GM19397 (cell line): ENCODE results near the gene TMEM131.

Experiments
- ATAC-seq: cut with Tn5 transposase; IDR thresholded peaks from one replicate; pipeline ENCODE4 v1.9.1; 2021; ENCODE audit warnings: mild to moderate bottlenecking, moderate library complexity; ENCODE audit not compliant: unreplicated experiment

TMEM131 gene

DNA sequence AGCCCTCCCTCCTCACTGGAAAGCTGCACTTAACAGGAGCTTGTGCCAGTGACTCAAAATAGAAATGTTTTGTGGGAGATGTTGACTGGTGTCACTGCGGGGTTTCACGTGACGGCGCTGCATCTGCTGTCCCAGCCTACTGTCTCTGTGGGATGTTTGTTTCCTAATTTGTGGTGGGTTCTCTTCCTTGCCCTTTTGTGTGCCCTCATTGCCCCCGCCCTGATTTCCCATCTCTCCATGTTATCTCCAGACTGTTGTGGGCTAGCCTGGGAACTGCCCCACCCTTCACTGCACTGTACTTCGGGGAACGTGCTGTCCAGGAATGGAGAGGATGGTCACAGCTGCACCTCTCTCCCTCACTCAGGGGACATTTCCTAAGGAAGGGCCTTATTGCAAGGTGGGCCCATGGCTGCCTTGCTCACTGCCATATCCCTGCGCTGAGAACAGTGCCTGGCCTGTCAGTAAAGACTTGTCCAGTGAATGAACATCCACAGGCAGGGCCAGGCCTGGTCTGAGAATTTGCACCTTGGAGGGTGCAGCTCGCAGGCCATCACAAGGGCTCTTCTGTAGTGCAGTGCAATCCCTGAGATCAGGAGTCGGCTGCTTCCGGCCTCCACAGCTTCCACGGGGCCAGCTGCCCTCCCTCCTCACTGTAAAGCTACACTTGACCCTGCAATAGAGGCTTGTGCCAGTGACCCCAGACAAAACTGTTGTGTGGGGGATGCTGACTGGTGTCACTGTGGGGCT, 264.3 kb downstream of the TMEM131 start:
- no peak for ATAC-seq

DNA sequence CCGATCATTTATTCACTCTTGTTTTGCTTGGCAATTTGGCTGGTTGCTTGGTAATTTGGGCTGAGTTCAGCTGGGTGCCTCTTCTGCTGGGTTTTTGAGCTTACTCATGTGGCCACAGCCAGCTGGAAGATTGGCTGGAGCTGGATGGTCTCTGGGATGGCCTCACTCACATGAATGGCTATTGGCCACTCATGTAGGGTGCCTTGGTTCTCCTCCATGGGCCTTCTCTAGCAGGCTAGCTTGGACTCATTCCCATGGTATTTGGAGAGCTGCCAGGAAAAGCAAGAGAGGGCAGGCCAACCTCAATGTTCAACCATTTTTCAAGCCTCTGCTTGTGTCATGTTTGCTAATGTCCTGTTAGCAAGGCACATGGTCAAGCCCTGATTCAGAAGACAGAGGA, 265.5 kb downstream of the TMEM131 start:
- no peak for ATAC-seq

DNA sequence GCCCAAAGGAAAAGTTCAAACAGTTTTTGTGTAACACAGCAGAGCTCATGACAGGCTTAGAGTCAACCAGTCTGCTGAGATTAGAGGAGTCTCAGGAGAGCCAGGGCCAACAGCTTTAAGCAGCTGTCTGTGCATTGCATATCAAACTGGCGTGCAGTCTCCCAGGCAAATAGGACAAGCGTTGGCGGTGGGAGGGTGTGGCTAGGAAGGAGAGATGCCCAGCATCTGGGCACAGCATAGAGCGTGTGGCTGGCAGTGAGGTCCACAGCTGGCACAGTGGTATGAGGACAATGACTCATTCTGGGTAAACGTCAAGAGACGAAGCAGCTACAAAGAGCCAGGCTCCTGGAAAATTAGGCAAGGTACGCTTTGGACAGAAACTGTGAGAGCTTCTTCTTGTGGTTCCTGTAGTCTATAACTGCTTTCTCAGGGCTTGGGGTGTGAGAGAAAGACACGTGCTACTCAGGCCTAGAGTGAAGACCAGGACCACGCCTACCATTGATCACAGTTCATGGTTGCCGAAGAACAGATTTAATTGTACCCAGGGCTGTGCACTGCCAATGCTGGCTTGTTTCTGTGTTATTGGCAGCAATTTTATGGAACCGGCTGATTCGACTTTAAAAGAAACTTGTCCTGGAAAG, 267.5 kb downstream of the TMEM131 start:
- no peak for ATAC-seq

DNA sequence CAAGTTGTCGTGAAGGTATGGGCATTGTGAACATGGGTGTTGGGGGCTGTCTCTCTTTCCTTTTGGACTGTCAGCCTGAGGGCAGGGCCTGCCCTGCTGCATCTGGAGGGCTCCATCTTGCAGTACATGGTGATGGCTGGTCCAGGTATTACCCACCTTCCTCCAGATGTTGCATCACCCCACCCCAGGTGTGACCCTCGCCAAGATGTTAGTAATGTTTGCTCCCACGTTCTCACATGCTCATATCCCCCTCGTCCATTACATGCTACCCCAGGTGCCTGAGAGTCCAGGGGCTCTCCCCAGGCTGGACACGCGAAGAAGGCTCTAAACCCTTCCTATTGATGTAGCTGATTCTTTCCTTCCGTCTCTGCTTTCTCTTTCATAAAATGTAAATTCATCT, 268.5 kb downstream of the TMEM131 start:
- ATAC-seq = no peak

DNA sequence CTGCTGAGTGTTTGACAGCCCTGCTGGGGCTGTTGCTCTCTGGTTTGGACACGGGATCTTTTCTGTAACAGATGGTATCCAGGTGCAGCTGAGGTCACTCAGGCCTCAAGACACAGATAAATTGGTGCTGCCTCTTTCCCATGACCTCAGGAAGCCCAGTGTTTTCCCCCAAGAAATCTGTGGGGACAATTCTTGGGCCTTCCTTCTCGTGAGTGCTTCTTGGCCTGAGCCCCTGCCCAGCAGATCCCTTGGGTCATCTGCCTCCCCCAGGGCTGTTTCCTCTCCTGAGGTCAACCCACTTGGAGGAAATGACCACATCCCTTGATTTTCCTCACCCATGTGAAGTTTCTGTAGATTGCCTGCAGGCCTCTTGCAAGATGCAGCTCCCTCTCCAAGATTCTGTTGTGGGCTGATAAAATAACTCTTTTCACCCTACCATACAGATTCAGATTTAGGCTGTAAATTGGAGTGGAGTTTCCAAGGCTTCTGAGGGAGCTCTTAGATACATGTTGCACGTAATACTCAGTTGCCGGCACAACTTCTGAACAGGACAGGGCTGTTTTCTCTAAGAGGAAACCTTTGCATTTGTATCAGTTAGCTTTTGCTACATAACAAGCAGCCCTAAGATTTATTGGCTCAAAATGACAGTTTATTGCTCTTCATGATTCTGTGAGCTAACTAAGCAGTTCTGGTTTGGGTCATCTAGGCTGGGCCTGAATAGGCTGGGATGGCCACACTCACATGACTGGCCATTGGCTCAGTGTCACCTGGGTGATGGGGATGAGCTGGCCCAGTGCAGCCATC, 269.3 kb downstream of the TMEM131 start:
- no peak for ATAC-seq

DNA sequence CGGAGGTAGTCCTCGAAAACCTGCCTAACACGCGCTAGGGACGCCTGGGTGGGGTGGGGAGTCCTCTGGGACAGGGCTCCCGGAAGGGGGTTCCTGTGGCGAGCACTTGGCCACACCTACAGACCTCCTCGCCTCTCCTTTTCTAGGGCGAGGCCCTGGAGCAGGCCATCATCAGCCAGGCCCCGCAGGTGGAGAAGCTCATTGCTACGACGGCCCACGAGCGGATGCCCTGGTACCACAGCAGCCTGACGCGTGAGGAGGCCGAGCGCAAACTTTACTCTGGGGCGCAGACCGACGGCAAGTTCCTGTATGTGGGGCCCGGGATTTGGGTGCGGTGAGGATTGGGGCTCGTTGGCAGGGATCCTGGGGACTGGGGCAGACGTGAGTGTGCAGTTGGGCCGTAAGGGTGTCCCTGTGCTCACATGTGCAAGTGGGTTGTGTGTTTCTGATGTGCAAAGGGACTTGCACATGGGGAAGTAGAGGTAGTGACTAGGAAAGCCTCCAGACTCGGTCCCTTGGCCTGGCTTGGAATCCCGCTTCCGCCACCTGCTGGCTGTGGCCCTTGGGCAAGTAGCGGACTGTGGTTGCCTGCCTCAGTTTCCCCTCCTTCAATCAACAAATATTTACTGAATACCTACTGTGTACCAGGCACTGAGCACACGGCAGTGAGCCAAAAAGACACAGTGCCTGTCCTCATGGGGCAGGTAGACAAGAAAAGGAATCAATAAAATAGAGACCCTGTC, 270.6 kb downstream of the TMEM131 start:
- ATAC-seq = no peak

DNA sequence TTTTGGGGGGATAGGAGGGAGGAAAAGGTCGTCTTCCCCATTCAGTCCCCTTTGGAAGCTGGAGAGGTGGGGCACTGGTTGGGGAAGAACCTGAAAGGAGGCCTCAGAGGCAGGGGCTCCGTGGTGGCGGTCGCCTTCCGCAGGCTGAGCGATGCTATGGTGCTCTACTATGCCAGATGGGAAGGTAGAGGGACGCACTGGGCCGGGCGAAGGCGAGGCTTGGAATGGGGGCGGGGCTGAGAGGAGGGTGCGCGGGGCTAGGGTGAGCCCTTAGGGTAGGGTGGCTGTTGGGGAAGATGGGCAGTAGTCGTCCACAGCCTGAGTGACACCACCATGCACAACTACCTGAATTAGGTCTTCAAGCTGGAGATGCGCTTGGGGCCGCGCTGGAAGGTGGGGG, 271.2 kb downstream of the TMEM131 start:
- ATAC-seq = no peak

DNA sequence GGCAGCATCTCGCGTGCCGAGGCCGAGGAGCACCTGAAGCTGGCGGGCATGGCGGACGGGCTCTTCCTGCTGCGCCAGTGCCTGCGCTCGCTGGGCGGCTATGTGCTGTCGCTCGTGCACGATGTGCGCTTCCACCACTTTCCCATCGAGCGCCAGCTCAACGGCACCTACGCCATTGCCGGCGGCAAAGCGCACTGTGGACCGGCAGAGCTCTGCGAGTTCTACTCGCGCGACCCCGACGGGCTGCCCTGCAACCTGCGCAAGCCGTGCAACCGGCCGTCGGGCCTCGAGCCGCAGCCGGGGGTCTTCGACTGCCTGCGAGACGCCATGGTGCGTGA, 271.7 kb downstream of the TMEM131 start:
- no peak for ATAC-seq

DNA sequence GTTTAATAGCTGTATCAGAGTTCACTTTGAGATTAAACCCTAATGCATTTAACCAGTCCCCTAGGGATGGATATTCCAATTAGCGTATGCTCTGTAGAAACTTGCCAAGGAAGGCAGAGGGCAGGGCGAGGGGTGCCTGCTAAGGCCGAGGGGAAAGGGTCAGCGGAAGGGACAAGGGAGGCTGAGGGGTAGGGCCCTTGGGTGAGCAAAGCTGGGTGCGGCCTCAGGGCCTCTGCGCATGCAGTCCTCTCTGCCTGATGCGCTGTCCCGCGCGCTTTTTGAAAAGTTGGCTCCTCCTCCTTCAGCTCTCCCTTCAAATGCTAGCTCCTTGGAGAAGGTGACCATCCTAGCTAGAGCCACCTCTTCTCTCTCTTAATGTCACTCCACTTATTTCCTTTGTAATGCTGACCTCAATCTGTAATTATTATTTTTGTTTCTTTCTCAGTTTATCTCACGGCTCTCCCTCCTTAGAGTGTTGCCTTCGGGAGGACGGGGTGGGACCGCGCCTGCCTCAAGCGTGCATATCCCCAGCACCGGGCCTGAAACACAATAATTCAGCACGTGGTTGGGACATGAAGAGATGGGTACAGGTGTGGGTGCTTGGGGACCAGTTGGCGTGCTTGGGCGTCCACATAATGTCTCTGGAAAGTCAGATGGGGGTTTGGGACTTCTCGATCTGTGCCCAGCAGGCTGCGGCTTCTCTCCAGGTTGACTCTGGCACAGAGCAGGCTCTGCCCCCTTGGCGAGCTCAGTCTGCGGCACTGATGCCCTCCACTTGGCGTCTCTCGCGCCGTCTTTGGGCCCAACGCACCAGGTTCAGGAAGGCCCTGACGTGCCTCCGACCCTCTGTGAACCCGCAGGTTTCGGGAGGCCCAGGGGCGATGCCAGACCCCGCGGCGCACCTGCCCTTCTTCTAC, 272.3 kb downstream of the TMEM131 start:
- no peak for ATAC-seq

DNA sequence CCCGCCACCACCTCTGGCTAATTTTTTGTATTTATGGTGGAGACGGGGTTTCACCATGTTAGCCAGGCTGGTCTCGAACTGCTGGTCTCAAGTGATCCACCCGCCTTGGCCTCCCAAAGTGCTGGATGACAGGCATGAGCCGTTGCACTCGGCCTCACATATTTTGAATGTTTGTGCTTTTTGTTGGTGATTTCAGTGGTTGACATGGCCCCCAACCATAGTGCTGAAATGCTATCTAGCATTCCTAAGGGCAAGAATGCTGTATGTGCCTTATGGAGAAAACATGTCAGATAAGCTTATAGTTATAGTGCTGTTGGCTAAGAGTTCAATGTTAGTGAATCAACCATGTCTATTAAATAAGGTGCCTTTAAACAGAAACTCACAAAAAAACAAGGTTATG, 273.5 kb downstream of the TMEM131 start:
- no peak for ATAC-seq

DNA sequence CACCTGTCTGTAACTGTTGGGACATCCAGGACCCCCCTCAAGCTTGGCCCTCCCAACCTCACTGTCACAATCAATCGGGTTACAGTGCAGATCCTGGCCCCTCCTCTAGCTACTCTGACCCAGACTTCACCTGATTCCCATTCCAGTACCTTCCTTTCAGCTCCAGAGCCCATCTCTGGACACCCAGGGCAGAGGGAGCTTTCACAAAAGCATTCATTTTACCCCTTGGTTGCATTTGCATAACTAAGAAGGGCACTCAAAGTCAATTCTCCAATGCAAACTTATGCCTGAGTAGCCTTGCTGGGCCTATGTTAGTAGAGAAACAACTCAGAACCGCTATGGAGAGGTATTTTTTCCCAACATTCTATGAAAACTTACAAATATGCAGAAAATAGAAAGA, 275.0 kb downstream of the TMEM131 start:
- no peak for ATAC-seq

DNA sequence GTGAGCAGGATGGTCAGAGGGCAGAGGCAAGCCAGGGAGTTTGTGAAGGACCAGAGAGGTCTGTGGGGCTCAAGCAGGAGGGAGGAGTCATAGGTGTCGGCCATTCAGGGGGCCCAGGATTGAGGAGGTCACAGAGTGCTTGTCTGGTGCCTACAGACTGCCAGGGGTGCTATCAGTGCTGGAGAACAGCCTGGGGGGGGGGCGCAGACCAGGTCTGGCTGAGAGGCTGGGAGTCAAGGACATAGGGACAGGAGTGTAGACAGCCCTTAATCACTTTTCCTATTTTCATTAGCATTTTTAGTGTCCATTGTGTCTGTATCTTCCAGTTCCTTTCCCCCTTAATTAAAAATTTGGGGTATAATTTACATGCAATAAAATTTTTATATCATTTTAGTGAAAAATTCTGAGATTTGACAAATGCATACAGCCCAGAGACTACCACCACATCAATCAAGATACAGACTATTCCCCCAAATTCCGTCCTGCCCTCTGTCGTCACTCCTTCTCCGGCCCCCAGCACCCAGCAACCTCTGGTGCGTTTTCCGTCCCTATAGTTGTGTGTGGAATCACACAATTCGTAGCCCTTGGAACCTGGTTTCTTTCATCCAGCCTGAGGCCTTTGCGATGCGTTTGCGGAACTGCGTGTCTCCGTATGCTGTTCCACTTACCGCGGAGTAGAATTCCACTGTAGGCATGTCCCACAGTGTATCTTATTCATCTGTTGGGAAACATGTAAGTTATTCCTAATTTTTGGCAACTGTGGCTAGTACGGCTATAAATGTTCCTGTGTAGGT, 276.2 kb downstream of the TMEM131 start:
- ATAC-seq = no peak

DNA sequence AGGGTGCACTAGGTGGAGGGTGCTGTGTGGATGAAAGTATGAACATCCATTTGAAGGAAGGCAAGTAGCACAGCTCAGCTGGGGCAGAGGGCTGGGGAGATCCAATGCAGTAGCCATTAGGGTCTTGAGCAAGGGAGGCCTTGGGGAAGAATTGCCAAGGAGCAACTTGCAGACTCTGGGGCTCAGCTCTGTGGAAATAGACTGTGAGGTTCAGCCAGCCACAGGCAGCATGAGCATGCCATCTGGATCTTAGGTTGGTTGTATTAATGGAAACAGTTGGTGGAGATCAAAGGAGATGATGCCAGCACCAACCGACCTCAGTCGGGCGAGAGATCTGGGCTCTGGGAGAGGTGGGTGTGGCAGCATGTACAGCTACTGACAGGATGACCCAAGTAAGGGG, 276.8 kb downstream of the TMEM131 start:
- ATAC-seq = peak; percentile 14

DNA sequence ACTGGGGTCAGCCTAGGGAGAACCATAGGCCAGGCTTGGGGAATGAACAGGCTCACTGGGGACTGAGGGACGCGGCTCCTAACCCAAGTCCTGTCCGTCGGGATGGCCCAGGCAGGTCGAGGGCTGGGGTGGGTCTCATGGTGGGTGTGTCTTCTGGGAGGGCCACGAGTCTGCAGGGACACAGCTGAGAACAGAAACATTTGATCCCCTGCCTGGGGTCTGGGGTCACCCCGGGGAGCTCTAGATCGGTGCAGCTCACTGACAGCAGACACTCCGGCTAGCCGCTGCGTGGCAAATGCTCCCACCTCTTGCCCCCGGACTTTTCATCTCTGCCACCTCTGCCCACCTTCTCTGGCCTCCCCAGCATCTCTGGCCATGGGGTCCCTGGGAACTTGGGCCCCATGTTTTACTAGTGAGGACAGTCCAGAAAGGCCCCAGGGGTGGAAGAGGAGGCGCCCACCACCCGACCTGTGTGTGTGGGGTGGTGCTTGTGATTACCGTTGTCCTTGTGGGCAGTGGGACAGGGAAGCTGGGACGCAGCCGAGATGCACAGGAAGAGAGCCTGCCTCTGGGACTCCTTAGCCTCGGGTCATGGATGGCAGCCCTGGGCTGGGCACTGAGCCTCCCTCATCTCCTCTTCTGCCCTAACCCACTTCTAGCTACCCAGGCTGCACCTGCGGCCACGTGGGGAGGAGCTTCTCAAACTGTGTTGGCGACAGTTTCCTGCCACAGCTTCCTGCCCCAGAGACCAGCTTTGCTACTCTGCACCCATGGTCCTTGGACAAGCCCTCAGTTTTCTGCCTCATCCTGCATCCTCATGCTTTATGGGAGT, 277.5 kb downstream of the TMEM131 start:
- ATAC-seq = peak; percentile 72

DNA sequence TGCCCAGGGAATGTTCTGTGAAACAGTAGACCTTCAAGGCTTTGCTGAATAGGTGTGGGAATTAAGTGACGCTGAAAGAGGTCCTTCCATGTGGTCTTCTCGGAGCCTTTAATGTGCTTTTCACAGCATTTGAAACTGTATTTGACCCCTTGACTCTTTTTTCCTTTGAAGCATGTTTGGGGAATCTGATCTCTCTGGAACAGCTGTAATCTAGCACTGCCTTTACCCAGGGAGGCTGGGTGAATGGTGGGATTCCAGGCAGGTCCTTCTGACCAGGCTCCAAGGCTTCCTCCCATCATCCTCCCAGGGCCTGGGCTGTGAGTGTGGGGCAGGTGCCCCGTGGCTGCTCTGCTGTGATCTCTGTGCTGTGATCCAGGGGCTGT, 278.1 kb downstream of the TMEM131 start:
- no peak for ATAC-seq

DNA sequence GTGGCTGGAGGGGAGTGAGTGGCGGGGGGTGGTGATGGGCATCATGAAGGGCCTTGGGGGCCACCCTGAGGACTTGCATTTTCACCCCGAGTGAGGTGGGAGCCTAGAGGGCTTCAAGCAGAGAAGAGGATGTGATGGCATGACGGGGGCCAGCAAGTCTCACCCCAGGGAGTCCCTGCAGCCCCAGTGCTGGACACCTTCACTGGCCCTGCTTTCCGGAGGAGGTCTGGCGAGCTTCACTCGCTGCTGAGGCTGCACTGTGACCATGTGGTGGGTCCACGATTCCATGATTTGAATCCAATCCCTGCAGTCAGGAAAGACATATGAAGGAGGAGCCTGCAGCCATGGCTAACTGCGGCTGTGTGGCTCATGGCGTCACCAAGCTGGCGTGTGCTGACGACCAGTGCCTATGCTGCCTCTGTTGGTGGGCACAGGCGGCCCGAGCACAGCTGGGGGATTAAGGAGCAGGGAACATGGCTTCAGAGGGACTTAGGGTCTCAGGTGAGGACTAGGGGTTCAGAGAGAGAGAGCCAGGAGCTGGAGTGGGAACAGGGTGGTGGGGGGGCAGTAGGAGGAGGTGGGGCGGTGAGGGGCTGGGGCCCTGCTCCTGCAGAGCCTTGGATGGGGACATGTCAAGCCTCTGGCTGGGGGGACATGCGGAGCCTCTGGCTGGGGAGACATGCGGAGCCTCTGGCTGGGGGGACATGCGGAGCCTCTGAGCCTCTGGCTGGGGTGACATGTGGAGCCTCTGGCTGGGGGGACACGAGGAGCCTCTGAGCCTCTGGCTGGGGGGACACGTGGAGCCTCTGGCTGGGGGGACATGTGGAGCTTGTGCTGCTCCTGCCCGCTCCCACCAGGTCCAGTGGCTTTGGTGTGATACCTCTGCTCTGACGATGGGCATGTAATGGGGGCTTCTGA, 278.8 kb downstream of the TMEM131 start:
- ATAC-seq = no peak

DNA sequence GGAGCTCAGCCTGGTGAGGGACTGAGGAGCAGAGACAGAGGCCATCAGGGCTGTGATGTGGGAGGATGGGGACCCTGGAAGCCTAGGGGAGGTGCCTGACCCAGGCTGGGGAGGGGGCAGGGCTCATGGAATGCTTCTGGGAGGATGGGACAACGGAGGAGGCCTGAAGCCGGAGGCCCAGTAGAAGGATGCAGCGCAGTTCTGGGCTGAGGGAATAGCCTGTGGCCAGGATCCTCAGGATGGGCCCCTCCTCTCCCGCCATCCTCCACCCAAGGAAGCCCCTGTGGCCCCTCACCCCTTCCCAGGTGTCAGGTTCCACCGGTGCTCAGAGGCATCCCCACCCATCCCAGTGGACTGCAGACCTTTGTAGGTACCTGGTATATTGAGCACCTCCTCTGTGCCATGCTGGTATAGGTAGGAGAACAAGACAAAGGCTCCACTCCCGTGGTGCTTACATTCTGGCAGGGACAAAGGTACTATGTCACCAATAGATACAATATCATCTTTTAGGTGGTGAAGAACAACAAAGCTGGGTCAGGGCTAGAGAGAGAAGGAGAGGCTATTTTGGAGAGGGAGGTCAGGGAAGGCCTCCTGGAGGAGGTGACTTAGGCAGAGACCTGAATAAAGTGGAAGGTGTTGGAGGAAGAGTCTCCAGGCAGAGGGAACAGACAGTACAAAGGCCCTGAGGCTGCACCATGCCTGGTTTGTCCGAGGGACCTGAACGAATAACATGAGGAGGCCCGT, 279.6 kb downstream of the TMEM131 start:
- ATAC-seq = no peak
